GM12878 (cell line): Measurements from ENCODE around the gene KIF15. TPM values are rescaled to one million over a fixed set of nuclear protein-coding genes. Genes with fewer than 3 reads are reported as not detected.

Source experiments
- ATAC-seq: fragments of 200-7000 bp; cut with Tn5 transposase; 3 replicates; pipeline ENCODE4 v1.9.1; 2020; ENCODE audit warnings: mild to moderate bottlenecking, moderate library complexity
- BruUV-seq: library from RNA; stranded (reverse); fragments of 400-500 nt; replicated peaks from 2 replicates; lab custom pipeline; 2021; lab: Mats Ljungman, UMichigan
- CTCF ChIA-PET: fragments of 300-600 bp; sonication (Branson Sonifier 250); formaldehyde crosslinking; extraction: SDS; loops from one replicate; lab custom pipeline; 2021; ENCODE audit warnings: inconsistent platforms; lab: Yijun Ruan, JAX
- POLR2A ChIA-PET: fragments of 350-600 bp; formaldehyde crosslinking; extraction: SDS; loops from one replicate; lab custom pipeline; 2021; ENCODE audit warnings: inconsistent platforms; lab: Charles Lee
- RAD21 ChIA-PET: fragments of 300-600 bp; sonication (Branson Sonifier 250); formaldehyde crosslinking; loops from one replicate; lab custom pipeline; 2023; ENCODE audit warnings: antibody characterized with exemption; ENCODE audit not compliant: unreplicated experiment; lab: Charles Lee
- SMC1A ChIA-PET: fragments of 300-600 bp; sonication (Branson Sonifier 250); formaldehyde crosslinking; loops from one replicate; lab custom pipeline; 2023; ENCODE audit not compliant: unreplicated experiment, uncharacterized antibody; lab: Charles Lee
- DNase-seq: peaks from one replicate; pipeline ENCODE4 v3.0.0-alpha.2; 2011; ENCODE audit warnings: low read depth, low spot score
- FAIRE-seq: peaks from 3 replicates; lab custom pipeline; 2011; peaks lifted over from hg19 to GRCh38; lab: Jason Lieb, UNC
- H2AFZ ChIP-seq: 2 replicates; pipeline ENCODE4 v1.6.0; 2011; ENCODE audit warnings: low read depth, low read length, control low read depth; ENCODE audit not compliant: control insufficient read depth
- H3K27ac ChIP-seq: 2 replicates; pipeline ENCODE4 v1.5.1; 2011; ENCODE audit warnings: control low read depth; ENCODE audit not compliant: control insufficient read depth, insufficient read depth
- H3K27me3 ChIP-seq, 2 experiments: replicated peaks in 1 of 2; 2 replicates each; pipeline versions ENCODE4 v1.6.0 to v1.6.1; 2011; ENCODE audit warnings: low read length in 1 of 2; ENCODE audit not compliant: control insufficient read depth in 2 of 2, insufficient read depth in 2 of 2
- H3K36me3 ChIP-seq, 2 experiments: 2 replicates each; pipeline ENCODE4 v1.5.1; 2011; ENCODE audit warnings: low read length in 1 of 2; ENCODE audit not compliant: control insufficient read depth in 2 of 2, insufficient read depth in 2 of 2
- H3K4me1 ChIP-seq: 2 replicates; pipeline ENCODE4 v1.6.1; 2011; ENCODE audit warnings: mild to moderate bottlenecking, low read length, moderate library complexity, mixed read lengths; ENCODE audit not compliant: control insufficient read depth, insufficient read depth
- H3K4me2 ChIP-seq: 2 replicates; pipeline ENCODE4 v1.6.0; 2011; ENCODE audit warnings: control low read depth; ENCODE audit not compliant: control insufficient read depth, insufficient read depth
- H3K4me3 ChIP-seq: fragments of 200-600 bp; sonication (generic); 2 replicates; pipeline ENCODE4 v1.5.1; 2016
- H3K79me2 ChIP-seq: 2 replicates; pipeline ENCODE4 v1.6.0; 2011; ENCODE audit warnings: low read length; ENCODE audit not compliant: control insufficient read depth, insufficient read depth
- H3K9ac ChIP-seq: 2 replicates; pipeline ENCODE4 v1.8.0; 2011; ENCODE audit warnings: low read length, control low read depth, mixed read lengths; ENCODE audit not compliant: control insufficient read depth, insufficient read depth
- H3K9me3 ChIP-seq: replicated peaks from 3 replicates; pipeline ENCODE4 v1.5.1; 2011; ENCODE audit warnings: mild to moderate bottlenecking, low read length; ENCODE audit not compliant: control insufficient read depth, insufficient read depth
- H4K20me1 ChIP-seq: 2 replicates; pipeline ENCODE4 v1.6.0; 2011; ENCODE audit not compliant: control insufficient read depth, insufficient read depth
- ATF7 ChIP-seq: fragments of 450-650 bp; IDR thresholded peaks from 2 replicates; pipeline ENCODE4 v1.6.1; 2016; ENCODE audit warnings: low read depth, mild to moderate bottlenecking
- CEBPZ ChIP-seq: fragments of 150-350 bp; IDR thresholded peaks from 2 replicates; pipeline ENCODE4 v1.6.1; 2016; ENCODE audit warnings: low read depth, low read length
- HDAC2 ChIP-seq: fragments of 200-600 bp; sonication (generic); IDR thresholded peaks from 2 replicates; pipeline ENCODE4 v1.6.1; 2017
- NFXL1 ChIP-seq: fragments of 450-650 bp; IDR thresholded peaks from 2 replicates; pipeline ENCODE4 v1.6.1; 2017; ENCODE audit warnings: antibody characterized with exemption, mild to moderate bottlenecking, borderline replicate concordance
- RBBP5 ChIP-seq: fragments of 200-600 bp; sonication (generic); conservative IDR thresholded peaks from 2 replicates; pipeline ENCODE4 v1.6.1; 2016
- YBX1 ChIP-seq: fragments of 450-650 bp; IDR thresholded peaks from 2 replicates; pipeline ENCODE4 v1.6.1; 2016; ENCODE audit warnings: antibody characterized with exemption
- ZBTB33 ChIP-seq: fragments of 450-650 bp; IDR thresholded peaks from 2 replicates; pipeline ENCODE4 v1.6.1; 2017; ENCODE audit warnings: mild to moderate bottlenecking
- WGBS: methylation state at CpG from one replicate; pipeline ENCODE4 v1.1.6; 2016; ENCODE audit warnings: low lambda C conversion rate; ENCODE audit not compliant: insufficient replicate concordance, insufficient coverage; ENCODE audit errors: missing lambda C conversion rate; 5-methylcytosine and 5-hydroxymethylcytosine counted together
- in situ Hi-C: fragments of 300-500 bp; cut with MboI; formaldehyde crosslinking; loops from 9 replicates; pipeline ENCODE4 v1.14.3; 2018; ENCODE audit warnings: mixed read lengths
- intact Hi-C: fragments of 100-400 bp; cut with micrococcal nuclease; formaldehyde crosslinking; loops from one replicate; pipeline ENCODE4 v1.14.2; 2022; ENCODE audit not compliant: unreplicated experiment
- polyA plus RNA-seq, 11 experiments: library from polyadenylated mRNA; depleted of rRNA in 4 of 11; unstranded in 6 of 11; stranded (reverse) in 5 of 11; fragments of >200 nt; fragmentation: Nextera tagmentation in 4 of 11; fragmentation: Illumina TruSeq in 1 of 11; extraction: Ambion mirVana in 4 of 11; extraction: Trizol in 1 of 11; gene quantifications; 1 replicate in 1 of 11; 2 replicates in 10 of 11; pipeline versions ENCODE4 v1.2.1 to v1.2.3, GENCODE V29; 2011 to 2016; ENCODE audit warnings: inconsistent platforms in 2 of 11, missing spikeins in 2 of 11, low read depth in 1 of 11
- total RNA-seq, 4 experiments: library from RNA; depleted of rRNA in 3 of 4; stranded (reverse); fragments of >200 nt in 3 of 4; fragmentation: Illumina TruSeq in 1 of 4; extraction: Trizol in 1 of 4; gene quantifications; 2 replicates each; pipeline versions ENCODE4 v1.2.1 to v1.2.3, GENCODE V29; 2013 to 2021

The KIF15 gene
- total and polyA plus RNA-seq, 10 of the 15 experiments (the other 5 are each of a cell fraction or from before 2014, with no cell fraction given), result 12.3 to 51.8 (median 26.0) TPM

- Histone ChIP-seq H4K20me1 (no peaks in the 10 kb centered on the region), H3K36me3 (no peaks in the 10 kb centered on the region), H3K9me3 (no peaks in the 10 kb centered on the region), H3K4me3 (no peak overlapping the region), H3K27me3 (no peaks in the 10 kb centered on the region), H3K4me2 (no peak overlapping the region), H2AFZ (no peak overlapping the region), H3K9ac (no peak overlapping the region), H3K4me1 (no peaks in the 10 kb centered on the region), H3K79me2 (no peaks in the 10 kb centered on the region), H3K27ac (no peak overlapping the region)
- ChIA-PET SMC1A (interaction anchor here (0.7 kb wide), 1 partner anchor 477 kb away, joined by 3 read pairs; no protein-coding TSS in a partner anchor), CTCF (interaction anchor here (1.2 kb wide), 1 partner anchor 23 kb away, joined by 4 read pairs; no protein-coding TSS in a partner anchor), RAD21 (no interaction called here), POLR2A (no interaction called here)
- no peak for DNase-seq
- no peak for FAIRE-seq
- TF ChIP-seq RBBP5, result no peak
- TF ChIP-seq ZBTB33, result no peak
- no peak for TF ChIP-seq HDAC2
- no peak for TF ChIP-seq ATF7
- no peak for TF ChIP-seq YBX1
- TF ChIP-seq NFXL1, result no peak
- no peak for TF ChIP-seq CEBPZ
- in situ Hi-C loops, result no loop called here
- intact Hi-C loops, result no loop called here
- no TSS peak for BruUV-seq
- no peak for ATAC-seq
- 17% methylated on average over 3 of the region's 3 CpGs for WGBS
Observed at GRCh38 chr3:44890258-44890657, 128.7 kb downstream of the KIF15 start.
